GM06990 (cell line): Measurements from ENCODE around the gene OPN4.

Experiments used
- DNase-seq: peaks from one replicate; pipeline ENCODE4 v3.0.0-alpha.2; 2011; ENCODE audit not compliant: insufficient read length; ENCODE audit errors: extremely low read depth
- H3K27me3 ChIP-seq: replicated peaks from 2 replicates; pipeline ENCODE4 v1.6.0; 2011; ENCODE audit warnings: low read length; ENCODE audit not compliant: control insufficient read depth, insufficient read depth
- H3K36me3 ChIP-seq: 2 replicates; pipeline ENCODE4 v1.5.1; 2011; ENCODE audit warnings: low read length; ENCODE audit not compliant: control insufficient read depth, insufficient read depth
- H3K4me3 ChIP-seq: replicated peaks from 2 replicates; pipeline ENCODE4 v1.5.1; 2011; ENCODE audit warnings: low read depth, mild to moderate bottlenecking, control low read depth, low read length
- TF ChIP-seq, protein P1 (sequence below): IDR thresholded peaks from 2 replicates; pipeline ENCODE4 v1.5.1; 2011; ENCODE audit warnings: low read length, control low read depth, mild to moderate bottlenecking, inconsistent platforms; ENCODE audit not compliant: insufficient read depth, poor library complexity, severe bottlenecking

Gene OPN4

DNA sequence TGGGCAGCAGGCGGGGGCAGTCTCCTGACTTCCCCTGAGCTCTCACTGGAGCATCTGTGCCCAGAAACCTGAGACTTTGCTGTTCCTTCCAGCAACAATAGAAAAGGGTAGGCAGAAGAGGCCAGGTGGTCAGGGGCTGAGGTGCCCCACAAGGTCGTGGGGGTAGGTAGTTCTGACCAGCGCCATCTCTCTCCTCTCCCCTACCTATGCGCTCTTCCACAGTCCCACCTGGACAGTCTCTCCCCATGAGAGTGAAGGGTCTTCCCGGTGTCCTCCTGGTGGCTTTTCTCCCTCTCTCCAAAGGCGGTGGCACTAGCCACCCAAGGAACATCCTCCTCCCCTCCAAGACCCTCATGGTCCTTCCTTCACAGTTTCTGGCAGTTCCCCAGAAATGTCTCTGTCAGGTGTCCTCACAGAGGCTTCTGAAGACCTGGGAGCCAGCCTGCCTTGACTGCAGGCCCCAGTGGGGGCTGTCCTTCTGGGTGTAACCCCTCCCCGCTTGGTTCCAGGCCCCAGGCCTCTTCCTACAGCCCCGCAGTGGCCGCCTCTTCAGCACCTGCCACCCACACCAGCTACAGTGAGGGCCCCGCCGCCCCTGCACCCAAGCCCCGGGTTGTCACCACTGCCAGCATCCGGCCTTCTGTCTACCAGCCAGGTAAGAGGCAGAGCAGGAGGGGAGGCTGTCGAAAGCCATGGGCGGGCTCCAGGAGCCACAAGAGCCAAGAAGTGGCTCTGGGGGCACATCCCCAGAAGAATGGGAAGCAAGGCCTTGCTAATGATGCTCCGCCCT lies 55.2 kb downstream of the OPN4 start:
- TF ChIP-seq, protein P1, sequence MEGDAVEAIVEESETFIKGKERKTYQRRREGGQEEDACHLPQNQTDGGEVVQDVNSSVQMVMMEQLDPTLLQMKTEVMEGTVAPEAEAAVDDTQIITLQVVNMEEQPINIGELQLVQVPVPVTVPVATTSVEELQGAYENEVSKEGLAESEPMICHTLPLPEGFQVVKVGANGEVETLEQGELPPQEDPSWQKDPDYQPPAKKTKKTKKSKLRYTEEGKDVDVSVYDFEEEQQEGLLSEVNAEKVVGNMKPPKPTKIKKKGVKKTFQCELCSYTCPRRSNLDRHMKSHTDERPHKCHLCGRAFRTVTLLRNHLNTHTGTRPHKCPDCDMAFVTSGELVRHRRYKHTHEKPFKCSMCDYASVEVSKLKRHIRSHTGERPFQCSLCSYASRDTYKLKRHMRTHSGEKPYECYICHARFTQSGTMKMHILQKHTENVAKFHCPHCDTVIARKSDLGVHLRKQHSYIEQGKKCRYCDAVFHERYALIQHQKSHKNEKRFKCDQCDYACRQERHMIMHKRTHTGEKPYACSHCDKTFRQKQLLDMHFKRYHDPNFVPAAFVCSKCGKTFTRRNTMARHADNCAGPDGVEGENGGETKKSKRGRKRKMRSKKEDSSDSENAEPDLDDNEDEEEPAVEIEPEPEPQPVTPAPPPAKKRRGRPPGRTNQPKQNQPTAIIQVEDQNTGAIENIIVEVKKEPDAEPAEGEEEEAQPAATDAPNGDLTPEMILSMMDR, result no peak
- no peak overlapping the region for H3K4me3 ChIP-seq
- H3K27me3 ChIP-seq, result no peaks in the 10 kb centered on the region
- H3K36me3 ChIP-seq, result no peaks in the 10 kb centered on the region
- DNase-seq, result no peak

DNA sequence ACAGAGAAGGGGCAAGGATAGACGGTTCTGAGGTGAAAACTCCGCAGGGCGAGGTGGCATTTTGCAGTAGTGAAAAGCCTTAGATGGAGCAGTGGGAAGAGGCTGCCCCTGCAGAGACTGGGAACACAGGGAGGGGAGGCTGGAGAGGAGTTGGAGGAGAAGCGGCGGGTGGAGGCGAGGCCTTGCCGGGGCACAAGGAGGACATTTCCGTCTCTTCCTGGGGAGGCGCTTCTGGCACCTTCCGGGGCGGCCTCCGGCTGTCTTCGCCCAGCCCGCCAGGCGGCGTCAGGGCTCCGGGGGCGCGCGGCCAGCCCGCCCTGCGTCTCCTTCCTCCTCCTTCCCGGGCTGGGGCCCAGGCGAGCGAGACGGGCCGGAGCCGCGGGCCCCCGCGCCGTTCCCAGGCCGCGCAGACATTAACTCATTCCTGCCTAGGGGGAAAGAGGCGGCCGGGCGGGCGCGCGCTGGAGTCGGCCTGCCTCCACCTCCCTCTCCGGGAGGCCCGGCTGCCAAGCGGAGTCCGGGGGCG lies 56.7 kb downstream of the OPN4 start:
- peak; percentile 91 for DNase-seq
- Histone ChIP-seq H3K27me3 (no peaks in the 10 kb centered on the region), H3K36me3 (no peaks in the 10 kb centered on the region), H3K4me3 (peak overlapping the region; percentile 69)
- TF ChIP-seq, protein P1, result peak; percentile 66

DNA sequence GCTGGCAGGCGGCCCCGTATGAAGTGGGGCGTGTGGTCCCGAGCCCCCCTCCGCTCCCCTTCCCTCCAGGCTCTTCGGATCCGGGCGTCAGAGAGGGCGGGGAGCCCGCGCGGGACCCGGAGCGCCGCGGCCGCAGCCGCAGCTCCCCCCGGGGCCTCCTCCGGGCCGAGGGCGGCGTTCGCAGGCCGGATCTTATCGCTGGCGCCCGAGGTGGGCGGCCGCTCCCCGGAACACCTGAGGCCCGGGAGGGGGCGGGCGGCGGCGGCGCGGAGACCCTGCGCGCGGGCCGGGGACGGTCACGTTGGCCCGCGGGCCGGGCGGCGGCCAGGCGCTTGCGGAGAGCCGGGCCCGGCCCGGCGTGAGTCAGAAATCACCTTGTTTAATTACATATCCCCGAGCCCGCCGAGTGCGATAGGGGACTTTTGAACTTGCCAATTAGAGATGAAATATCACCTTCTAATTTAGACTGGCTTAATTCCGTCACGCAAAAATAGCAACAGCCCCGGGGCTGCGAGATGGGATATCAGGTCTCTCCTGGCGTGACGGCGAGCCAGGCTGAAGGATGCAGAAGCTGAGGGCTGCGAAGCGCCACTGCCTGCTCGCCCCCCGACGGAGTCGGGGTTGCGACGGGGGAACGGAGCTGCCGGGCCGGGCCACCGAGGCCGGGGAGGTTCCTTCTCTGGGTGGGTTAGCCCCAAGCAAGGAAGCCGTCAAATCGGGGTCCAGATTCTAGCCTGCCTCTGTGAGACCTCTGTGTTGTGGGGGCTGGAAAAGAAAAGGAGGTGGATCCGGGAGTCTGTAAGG lies 57.4 kb downstream of the OPN4 start:
- H3K36me3 ChIP-seq, result no peaks in the 10 kb centered on the region
- peak; percentile 78 for DNase-seq
- TF ChIP-seq, protein P1, result no peak
- no peaks in the 10 kb centered on the region for H3K27me3 ChIP-seq
- H3K4me3 ChIP-seq, result peak overlapping the region; percentile 69

DNA sequence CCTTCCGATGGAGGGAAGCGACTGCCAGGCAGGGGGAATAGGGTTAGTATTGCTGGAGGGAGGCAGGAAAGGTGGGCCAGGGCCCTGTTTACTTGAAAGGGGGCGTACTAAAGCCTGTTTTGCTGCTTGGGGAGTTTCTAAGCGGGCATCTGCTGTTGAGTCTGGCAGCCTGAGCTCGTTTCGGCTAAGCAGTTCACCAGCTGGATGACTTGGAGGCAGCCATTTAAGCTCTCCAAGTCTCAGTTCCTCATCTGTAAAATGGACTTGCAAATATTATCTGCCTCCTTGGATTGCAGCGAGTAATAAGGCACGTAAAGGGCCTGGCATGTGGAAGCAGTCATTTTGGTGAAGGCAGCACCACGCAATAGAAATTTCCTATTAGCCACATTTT lies 58.0 kb downstream of the OPN4 start:
- H3K36me3 ChIP-seq, result no peaks in the 10 kb centered on the region
- peak; percentile 73 for DNase-seq
- TF ChIP-seq, protein P1, result no peak
- H3K27me3 ChIP-seq, result no peaks in the 10 kb centered on the region
- H3K4me3 ChIP-seq, result peak overlapping the region; percentile 69

DNA sequence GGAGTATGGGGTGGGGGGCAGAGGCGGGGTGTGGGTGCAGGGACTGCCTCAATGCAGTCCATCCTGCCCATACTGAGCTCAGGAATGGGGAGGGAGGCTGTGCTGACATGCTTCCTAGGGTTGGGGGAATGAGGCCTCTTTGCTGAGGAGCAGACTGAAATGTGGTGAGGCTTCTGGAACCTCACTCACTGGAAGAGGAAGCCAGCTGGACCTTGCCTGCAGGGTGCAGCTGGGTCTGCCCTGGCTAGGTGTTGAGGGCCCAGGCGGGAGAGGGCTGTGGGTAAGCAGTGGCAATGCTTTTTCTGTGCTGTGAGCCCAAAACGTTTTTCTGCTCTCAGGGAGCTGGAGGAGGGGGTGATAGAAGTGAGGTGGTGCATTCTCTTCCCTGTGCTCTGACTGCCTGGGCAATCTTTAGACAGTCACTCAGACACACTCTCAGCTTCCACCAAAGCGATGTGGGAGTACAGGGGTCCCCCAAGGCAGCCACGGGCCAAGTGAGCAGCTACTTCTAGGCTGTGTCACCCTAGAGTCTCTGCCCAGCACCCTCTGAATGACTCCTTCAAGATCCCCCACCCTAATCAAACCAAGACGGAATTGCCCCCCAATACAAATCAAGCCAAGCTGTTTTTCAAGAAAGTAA lies 60.9 kb downstream of the OPN4 start:
- H3K4me3 ChIP-seq, result no peak overlapping the region
- TF ChIP-seq, protein P1, result no peak
- no peak for DNase-seq
- H3K27me3 ChIP-seq, result no peaks in the 10 kb centered on the region
- no peaks in the 10 kb centered on the region for H3K36me3 ChIP-seq
